ENCODE measurements around the gene SBDS. TPM values are rescaled to one million over a fixed set of nuclear protein-coding genes. Genes with fewer than 3 reads are reported as not detected.
"Not testable (repeated sequence)": the region's sequence is repeated elsewhere in the genome, so short reads cannot be mapped to it uniquely, and the experiment has no call there.

SBDS gene
- total RNA-seq, 1 donor from 2014 or later = 98.9 TPM

GRCh38 chr7:66979013-66979412 is 16.4 kb downstream of the SBDS start:
- H3K4me3 ChIP-seq; H3K27ac ChIP-seq; DNase-seq; intact Hi-C loops (cut with DNase I); H3K27me3 ChIP-seq (ENCODE audit: low read depth); ATAC-seq; H3K4me1 ChIP-seq; H3K36me3 ChIP-seq: not testable (repeated sequence)
- H3K9me3 ChIP-seq = peaks cover 16% of the 10 kb centered on the region

- not testable (repeated sequence) for ATAC-seq
These were observed 17.1 kb downstream of the SBDS start for GRCh38 chr7:66978312-66978711.

GRCh38 chr7:66974986-66975590 is 20.3 kb downstream of the SBDS start:
- no peak for TF ChIP-seq CTCF (IDR thresholded peaks at IDR 0.05)
- Histone ChIP-seq H3K27ac (no peak overlapping the region), H3K9me3 (peaks cover 9% of the 10 kb centered on the region), H3K4me1 (no peaks in the 10 kb centered on the region), H3K36me3 (no peaks in the 10 kb centered on the region), H3K4me3 (no peak overlapping the region), H3K27me3 (ENCODE audit: low read depth) (no peaks in the 10 kb centered on the region)
- DNase-seq = no peak
- no peak for ATAC-seq
- intact Hi-C loops (cut with DNase I) = no loop called here

More at GRCh38 chr7:66978312-66978711, 17.1 kb downstream of the SBDS start:
- H3K27ac ChIP-seq; DNase-seq; H3K4me1 ChIP-seq; H3K36me3 ChIP-seq; intact Hi-C loops (cut with DNase I); H3K27me3 ChIP-seq (ENCODE audit: low read depth); H3K4me3 ChIP-seq: not testable (repeated sequence)
- H3K9me3 ChIP-seq = peaks cover 16% of the 10 kb centered on the region

- Histone ChIP-seq H3K4me1 (no peaks in the 10 kb centered on the region), H3K36me3 (no peaks in the 10 kb centered on the region), H3K4me3 (no peak overlapping the region), H3K9me3 (no peaks in the 10 kb centered on the region), H3K27ac (no peak overlapping the region), H3K27me3 (ENCODE audit: low read depth) (no peaks in the 10 kb centered on the region)
- ATAC-seq (no peak), DNase-seq (no peak)
- TF ChIP-seq CTCF (IDR thresholded peaks at IDR 0.05) = no peak
- intact Hi-C loops (cut with DNase I) = no loop called here
These were observed 25.1 kb downstream of the SBDS start for GRCh38 chr7:66970310-66970709.

GRCh38 chr7:66969001-66969400 is 26.4 kb downstream of the SBDS start:
- DNase-seq; H3K4me1 ChIP-seq; intact Hi-C loops (cut with DNase I); H3K27ac ChIP-seq; ATAC-seq; H3K27me3 ChIP-seq (ENCODE audit: low read depth); H3K36me3 ChIP-seq; H3K9me3 ChIP-seq; H3K4me3 ChIP-seq: not testable (repeated sequence)

GRCh38 chr7:66967029-66967428 is 28.4 kb downstream of the SBDS start:
- Histone ChIP-seq H3K9me3 (no peaks in the 10 kb centered on the region), H3K4me3 (no peak overlapping the region), H3K27ac (no peak overlapping the region), H3K36me3 (no peaks in the 10 kb centered on the region), H3K27me3 (ENCODE audit: low read depth) (no peaks in the 10 kb centered on the region), H3K4me1 (no peaks in the 10 kb centered on the region)
- intact Hi-C loops (cut with DNase I) = no loop called here
- ATAC-seq (no peak), DNase-seq (no peak)
- no peak for TF ChIP-seq CTCF (IDR thresholded peaks at IDR 0.05)

GRCh38 chr7:66964411-66964810 is 31.0 kb downstream of the SBDS start:
- H3K9me3 ChIP-seq = no peaks in the 10 kb centered on the region
- no peak overlapping the region for H3K27ac ChIP-seq
- no peaks in the 10 kb centered on the region for H3K4me1 ChIP-seq
- TF ChIP-seq CTCF (IDR thresholded peaks at IDR 0.05) = no peak
- intact Hi-C loops (cut with DNase I) = no loop called here
- ATAC-seq (no peak), DNase-seq (no peak)
- no peaks in the 10 kb centered on the region for H3K27me3 ChIP-seq (ENCODE audit: low read depth)
- peaks cover 3% of the 10 kb centered on the region for H3K36me3 ChIP-seq
- no peak overlapping the region for H3K4me3 ChIP-seq
